RWPE2 (cell line): ENCODE measurements around the gene ABCA7.

Experiments
- ATAC-seq: fragments of 200-7000 bp; cut with Tn5 transposase; 3 replicates; pipeline ENCODE4 v1.9.1; 2021; ENCODE audit warnings: low read depth
- DNase-seq: peaks from one replicate; pipeline ENCODE4 v3.0.0-alpha.2; 2020; ENCODE audit warnings: low spot score
- H3K27ac ChIP-seq: fragments of 450-650 bp; 2 replicates; pipeline ENCODE4 v1.5.1; 2017; ENCODE audit warnings: mild to moderate bottlenecking; ENCODE audit not compliant: poor library complexity, severe bottlenecking
- H3K27me3 ChIP-seq: fragments of 250-450 bp; sonication (Bioruptor Pico); 2 replicates; pipeline ENCODE4 v1.5.1; 2021; ENCODE audit warnings: mild to moderate bottlenecking, moderate library complexity; ENCODE audit not compliant: insufficient read depth, poor library complexity, severe bottlenecking
- H3K36me3 ChIP-seq: fragments of 250-450 bp; sonication (Bioruptor Pico); 2 replicates; pipeline ENCODE4 v1.5.1; 2020; ENCODE audit warnings: low read depth, mild to moderate bottlenecking, moderate library complexity
- H3K4me1 ChIP-seq: fragments of 250-450 bp; sonication (Bioruptor Pico); 2 replicates; pipeline ENCODE4 v1.5.1; 2021; ENCODE audit warnings: mild to moderate bottlenecking, moderate library complexity; ENCODE audit not compliant: insufficient read depth, poor library complexity, severe bottlenecking
- H3K4me3 ChIP-seq: fragments of 250-450 bp; sonication (Bioruptor Pico); 2 replicates; pipeline ENCODE4 v1.5.1; 2021; ENCODE audit warnings: mild to moderate bottlenecking, moderate library complexity; ENCODE audit not compliant: severe bottlenecking
- H3K9me3 ChIP-seq: fragments of 250-450 bp; sonication (Bioruptor Pico); 2 replicates; pipeline ENCODE4 v1.5.1; 2021; ENCODE audit warnings: mild to moderate bottlenecking, moderate library complexity; ENCODE audit not compliant: severe bottlenecking
- CTCF ChIP-seq: fragments of 450-650 bp; IDR thresholded peaks from one replicate; pipeline ENCODE4 v1.5.1; 2017; ENCODE audit warnings: mild to moderate bottlenecking, moderate library complexity; ENCODE audit not compliant: poor library complexity, severe bottlenecking

The ABCA7 gene

DNA sequence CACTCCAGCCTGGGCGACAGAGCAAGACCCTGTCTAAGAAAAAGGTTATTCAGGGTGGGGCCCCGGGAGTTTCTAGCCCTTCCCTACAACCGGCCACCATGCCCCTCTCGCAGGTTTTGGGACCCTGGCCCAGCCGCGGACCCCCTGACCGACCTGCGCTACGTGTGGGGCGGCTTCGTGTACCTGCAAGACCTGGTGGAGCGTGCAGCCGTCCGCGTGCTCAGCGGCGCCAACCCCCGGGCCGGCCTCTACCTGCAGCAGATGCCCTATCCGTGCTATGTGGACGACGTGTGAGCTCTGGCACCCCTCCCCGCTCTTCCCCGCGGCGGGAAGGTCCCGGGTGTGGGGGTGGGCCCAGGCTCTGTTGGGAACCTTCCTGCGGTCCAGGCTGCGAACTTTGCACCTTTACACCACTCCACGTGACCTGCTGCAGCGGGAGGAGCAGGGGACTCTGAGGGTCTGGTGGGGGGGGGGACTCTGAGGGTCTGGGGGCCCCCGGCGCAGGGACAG is 6.3 kb downstream of the ABCA7 start:
- Histone ChIP-seq H3K9me3 (no peaks in the 10 kb centered on the region), H3K4me3 (no peak overlapping the region), H3K36me3 (peaks cover 6% of the 10 kb centered on the region; the same call in 1 of the 2 replicates), H3K4me1 (no peaks in the 10 kb centered on the region), H3K27ac (no peak overlapping the region), H3K27me3 (no peaks in the 10 kb centered on the region)
- DNase-seq (no peak), ATAC-seq (no peak)
- TF ChIP-seq CTCF = no peak

DNA sequence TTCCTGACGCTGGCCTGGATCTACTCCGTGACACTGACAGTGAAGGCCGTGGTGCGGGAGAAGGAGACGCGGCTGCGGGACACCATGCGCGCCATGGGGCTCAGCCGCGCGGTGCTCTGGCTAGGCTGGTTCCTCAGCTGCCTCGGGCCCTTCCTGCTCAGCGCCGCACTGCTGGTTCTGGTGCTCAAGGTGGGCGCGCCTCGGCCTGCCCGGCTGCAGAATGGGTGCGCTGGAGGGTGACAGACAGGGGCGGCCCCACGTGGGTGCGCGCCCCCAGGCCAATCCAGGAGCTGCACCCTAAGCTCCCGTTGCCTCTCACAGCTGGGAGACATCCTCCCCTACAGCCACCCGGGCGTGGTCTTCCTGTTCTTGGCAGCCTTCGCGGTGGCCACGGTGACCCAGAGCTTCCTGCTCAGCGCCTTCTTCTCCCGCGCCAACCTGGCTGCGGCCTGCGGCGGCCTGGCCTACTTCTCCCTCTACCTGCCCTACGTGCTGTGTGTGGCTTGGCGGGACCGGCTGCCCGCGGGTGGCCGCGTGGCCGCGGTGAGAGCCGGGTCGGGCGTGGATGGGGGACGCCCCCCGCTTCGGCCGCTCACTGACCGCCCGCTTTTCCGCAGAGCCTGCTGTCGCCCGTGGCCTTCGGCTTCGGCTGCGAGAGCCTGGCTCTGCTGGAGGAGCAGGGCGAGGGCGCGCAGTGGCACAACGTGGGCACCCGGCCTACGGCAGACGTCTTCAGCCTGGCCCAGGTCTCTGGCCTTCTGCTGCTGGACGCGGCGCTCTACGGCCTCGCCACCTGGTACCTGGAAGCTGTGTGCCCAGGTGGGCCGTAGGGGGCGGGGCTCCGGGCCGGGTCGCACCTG is 7.2 kb downstream of the ABCA7 start:
- H3K36me3 ChIP-seq = peaks cover 6% of the 10 kb centered on the region; the same call in 1 of the 2 replicates
- no peak overlapping the region for H3K27ac ChIP-seq
- no peaks in the 10 kb centered on the region for H3K9me3 ChIP-seq
- TF ChIP-seq CTCF = no peak
- H3K27me3 ChIP-seq = no peaks in the 10 kb centered on the region
- no peak for DNase-seq
- no peak overlapping the region for H3K4me3 ChIP-seq
- no peak for ATAC-seq
- no peaks in the 10 kb centered on the region for H3K4me1 ChIP-seq

DNA sequence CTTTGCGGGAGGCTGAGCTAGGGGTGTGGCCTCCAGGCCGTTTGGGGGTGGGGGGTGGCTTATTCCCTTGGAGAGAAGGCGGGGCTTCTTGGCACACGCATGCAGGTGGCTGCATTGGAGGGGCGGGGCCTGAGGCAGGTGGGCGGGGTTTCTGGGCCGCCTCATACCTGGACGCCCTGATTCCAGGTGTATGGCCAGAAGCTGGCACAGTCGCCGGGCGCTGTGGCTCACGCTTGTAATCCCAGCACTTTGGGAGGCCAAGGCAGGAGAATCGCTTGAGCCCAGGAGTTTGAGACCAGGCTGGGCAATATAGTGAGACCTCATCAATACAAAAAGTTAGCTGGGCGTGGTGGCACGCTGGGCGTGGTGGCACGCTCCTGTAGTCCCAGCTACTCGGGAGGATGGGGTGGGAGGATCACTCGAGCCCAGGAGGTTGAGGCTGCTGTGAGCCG is 7.8 kb downstream of the ABCA7 start:
- ATAC-seq (no peak), DNase-seq (no peak)
- no peak overlapping the region for H3K27ac ChIP-seq
- H3K9me3 ChIP-seq = no peaks in the 10 kb centered on the region
- no peak overlapping the region for H3K4me3 ChIP-seq
- TF ChIP-seq CTCF = no peak
- H3K4me1 ChIP-seq = no peaks in the 10 kb centered on the region
- H3K27me3 ChIP-seq = no peaks in the 10 kb centered on the region
- no peaks in the 10 kb centered on the region for H3K36me3 ChIP-seq

DNA sequence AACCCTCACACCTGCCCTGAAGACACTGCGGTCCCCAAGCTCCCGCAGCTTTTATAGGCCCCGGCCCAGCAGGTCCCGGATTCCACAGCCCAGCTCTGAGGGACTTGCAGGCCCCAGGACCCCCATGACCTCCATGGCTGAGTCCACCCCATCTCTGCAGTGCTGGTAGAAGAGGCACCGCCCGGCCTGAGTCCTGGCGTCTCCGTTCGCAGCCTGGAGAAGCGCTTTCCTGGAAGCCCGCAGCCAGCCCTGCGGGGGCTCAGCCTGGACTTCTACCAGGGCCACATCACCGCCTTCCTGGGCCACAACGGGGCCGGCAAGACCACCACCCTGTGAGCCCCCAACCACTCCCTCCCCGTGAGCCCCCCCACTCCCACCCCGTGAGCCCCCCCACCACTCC is 9.2 kb downstream of the ABCA7 start:
- Histone ChIP-seq H3K4me1 (no peaks in the 10 kb centered on the region), H3K27ac (no peak overlapping the region), H3K4me3 (no peak overlapping the region), H3K27me3 (no peaks in the 10 kb centered on the region), H3K9me3 (no peaks in the 10 kb centered on the region), H3K36me3 (no peaks in the 10 kb centered on the region)
- ATAC-seq = no peak
- DNase-seq = no peak
- no peak for TF ChIP-seq CTCF

GRCh38 chr19:1049800-1050199 is 9.9 kb downstream of the ABCA7 start:
- Histone ChIP-seq H3K4me3 (no peak overlapping the region), H3K27me3 (no peaks in the 10 kb centered on the region), H3K4me1 (no peaks in the 10 kb centered on the region), H3K9me3 (no peaks in the 10 kb centered on the region), H3K27ac (no peak overlapping the region), H3K36me3 (no peaks in the 10 kb centered on the region)
- no peak for TF ChIP-seq CTCF
- no peak for ATAC-seq
- DNase-seq = no peak
